Measurements from ENCODE around the gene CATSPERD.

GRCh38 chr19:5824751-5825150 is 104.3 kb downstream of the CATSPERD start:
- no peak for TF ChIP-seq JUN (IDR thresholded peaks at IDR 0.05)
- no peak for TF ChIP-seq CTCF (IDR thresholded peaks at IDR 0.05)
- no peak for TF ChIP-seq CHD2 (IDR thresholded peaks at IDR 0.05; ENCODE audit: low read length, partially characterized antibody)
- no peak for TF ChIP-seq ZC3H11A (IDR thresholded peaks at IDR 0.05)
- no peak for TF ChIP-seq MAZ (IDR thresholded peaks at IDR 0.05; ENCODE audit: borderline replicate concordance, low read depth, low read length)
- TF ChIP-seq FOSB (CRISPR knock-in tag; IDR thresholded peaks at IDR 0.05), result no peak
- TF ChIP-seq POLR2A (IDR thresholded peaks at IDR 0.05; ENCODE audit: low read length), result no peak
- TF ChIP-seq MAX (IDR thresholded peaks at IDR 0.05), result no peak
- no peak for TF ChIP-seq RAD21 (conservative IDR thresholded peaks at IDR 0.05 in 1 of 2, IDR thresholded peaks at IDR 0.05 in 1 of 2)
- TF ChIP-seq KDM1A (IDR thresholded peaks at IDR 0.05; ENCODE audit: low read depth), result no peak
- no peak for TF ChIP-seq MYC (IDR thresholded peaks at IDR 0.05; ENCODE audit: borderline replicate concordance, low read length)

Measured in A549 (cell line).